Ovary (tissue), 9 donors: ENCODE measurements around the gene NUP50. TPM values are rescaled to one million over a fixed set of nuclear protein-coding genes. Genes with fewer than 3 reads are reported as not detected.
A peak's percentile ranks its signal among the peaks of the same experiment; 100 is the strongest.
"Not testable (repeated sequence)": the region's sequence is repeated elsewhere in the genome, so short reads cannot be mapped to it uniquely, and the experiment has no call there.

Source experiments
- DNase-seq, 5 donors: peaks; one replicate each; pipeline ENCODE4 v3.0.0-alpha.2; 2019 to 2020
- H3K27ac ChIP-seq, 2 donors: fragments of 200-600 bp; one replicate each; pipeline versions ENCODE4 v1.5.1 to v1.8.0; 2019 to 2022
- H3K27me3 ChIP-seq: fragments of 200-600 bp; one replicate; pipeline ENCODE4 v1.8.0; 2022
- H3K36me3 ChIP-seq: fragments of 200-600 bp; sonication (generic); one replicate; pipeline ENCODE4 v1.5.1; 2019
- H3K4me1 ChIP-seq: one replicate; pipeline ENCODE4 v1.8.1; 2013; ENCODE audit warnings: mild to moderate bottlenecking, moderate library complexity; ENCODE audit not compliant: insufficient read depth
- H3K4me3 ChIP-seq: fragments of 200-600 bp; sonication (generic); one replicate; pipeline ENCODE4 v1.5.1; 2017
- H3K9me3 ChIP-seq, 2 donors: fragments of 200-600 bp in 1 of 2; sonication (generic) in 1 of 2; one replicate each; pipeline versions ENCODE4 v1.5.1 to v1.8.1; 2013 to 2019; ENCODE audit warnings: mild to moderate bottlenecking in 1 of 2, moderate library complexity in 1 of 2
- EP300 ChIP-seq: sonication (generic); formaldehyde crosslinking; IDR thresholded peaks from one replicate; pipeline ENCODE4 v1.6.1; 2017; ENCODE audit warnings: antibody characterized with exemption
- POLR2A ChIP-seq: fragments of 450-650 bp; IDR thresholded peaks from one replicate; pipeline ENCODE4 v1.6.1; 2017; ENCODE audit warnings: antibody characterized with exemption, mild to moderate bottlenecking, moderate library complexity
- WGBS, 3 donors: extraction: QIAGEN DNeasy Blood & Tissue Kit in 1 of 3; methylation state at CpG; one replicate each; pipeline versions ENCODE4 v1.1.5 to v1.1.7; 2013 to 2017; 5-methylcytosine and 5-hydroxymethylcytosine counted together
- intact Hi-C, 4 donors: fragments of 100-400 bp; cut with DNase I; formaldehyde crosslinking; loops; one replicate each; pipeline versions ENCODE4 v1.11.0 to v1.15.1; 2022 to 2023
- polyA plus RNA-seq, 2 donors: library from polyadenylated mRNA; stranded (reverse); fragments of 200-250 nt in 1 of 2; fragments of 350-450 nt in 1 of 2; fragmentation: Illumina TruSeq in 1 of 2; extraction: RNeasy Lipid Tissue Mini Kit (QIAGEN cat#74804) in 1 of 2; gene quantifications; one replicate each; pipeline ENCODE4 v1.2.3, GENCODE V29; 2013 to 2014
- total RNA-seq, 7 donors: library from RNA; depleted of rRNA in 2 of 7; stranded (reverse); fragments of >200 nt in 2 of 7; fragmentation: NEBNext Ultra II Directional in 3 of 7; extraction: Animal tissue kit (Norgen Biotek cat#: 25700) in 3 of 7; gene quantifications; one replicate each; pipeline versions ENCODE4 v1.1.0 to v1.2.4, GENCODE V29; 2016 to 2023
- TF ChIP-seq, protein P1 (sequence below), 3 donors: fragments of 450-650 bp in 2 of 3; fragments of 200-600 bp in 1 of 3; IDR thresholded peaks; one replicate each; pipeline versions ENCODE4 v1.5.1 to v1.8.0; 2016 to 2022; ENCODE audit warnings: antibody characterized with exemption in 3 of 3, mild to moderate bottlenecking in 1 of 3
- donor health status: DM: no; HTN: no; CAD: no; lungs with moderate emphysema.
- donor health status: DM: no; HTN: no; CAD: no.
- donor health status: Bipolar disorder and iron deficiency.
- donor health status: DM: yes; HTN: yes; CAD: no.
- donor health status: DM: no; HTN: no; CAD: no.
- donor health status: DM: yes; HTN: yes; CAD: no.

NUP50 gene
- total and polyA plus RNA-seq, 9 donors: 12.4 to 58.6 (median 44.2) TPM

DNA sequence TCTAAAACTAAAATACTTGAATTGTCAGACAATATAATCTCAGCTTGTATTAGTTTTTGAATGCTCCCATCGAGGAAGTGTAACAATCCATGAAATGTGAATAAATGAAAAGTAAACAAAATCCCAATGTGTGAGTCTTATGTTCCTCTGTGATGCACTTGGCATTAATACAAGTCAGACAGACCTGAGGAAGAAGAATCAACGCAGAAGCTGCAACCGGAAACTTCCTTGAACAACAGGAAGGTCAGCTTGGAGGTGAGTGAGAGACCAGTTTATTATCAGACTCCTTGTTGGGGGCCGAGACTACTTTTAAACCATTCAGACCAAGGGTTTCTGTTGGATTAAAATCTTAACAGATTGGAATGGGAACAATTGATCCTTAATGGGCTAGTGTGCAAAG, 24.2 kb downstream of the NUP50 start:
- no peak overlapping the region for H3K4me3 ChIP-seq
- WGBS, 3 donors: 50 to 58% (median 54%) methylated on average over 4 of the region's 4 CpGs
- no peak for DNase-seq
- intact Hi-C loops: no loop called here
- TF ChIP-seq POLR2A: no peak
- H3K27ac ChIP-seq: no peak overlapping the region
- no peaks in the 10 kb centered on the region for H3K9me3 ChIP-seq
- no peaks in the 10 kb centered on the region for H3K36me3 ChIP-seq
- H3K27me3 ChIP-seq: no peaks in the 10 kb centered on the region
- H3K4me1 ChIP-seq: peaks cover 3% of the 10 kb centered on the region

DNA sequence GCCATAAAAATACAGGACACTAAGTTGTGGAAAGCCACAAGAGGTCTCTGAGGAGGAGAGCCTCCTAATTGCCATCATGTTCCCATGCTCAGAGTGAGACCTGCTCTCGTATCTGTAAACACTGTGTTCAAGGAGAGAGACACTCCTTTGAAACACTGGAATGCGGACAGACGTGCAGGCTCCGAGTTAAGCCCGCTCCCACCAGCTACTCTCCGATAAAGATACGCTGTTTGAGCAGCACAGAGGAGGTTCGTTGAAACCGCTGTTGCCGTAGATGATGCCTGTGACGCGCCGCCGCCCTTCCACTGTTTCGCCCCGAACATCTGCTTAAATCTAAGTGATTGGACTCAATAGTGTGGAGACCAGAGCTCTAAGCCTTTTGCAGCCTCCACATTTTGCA, 25.1 kb downstream of the NUP50 start:
- WGBS, 3 donors: 76 to 78% (median 76%) methylated on average over 16 of the region's 16 CpGs
- DNase-seq: no peak
- Histone ChIP-seq H3K27me3 (no peaks in the 10 kb centered on the region), H3K9me3 (no peaks in the 10 kb centered on the region), H3K4me3 (no peak overlapping the region), H3K4me1 (peaks cover 4% of the 10 kb centered on the region), H3K27ac (no peak overlapping the region), H3K36me3 (no peaks in the 10 kb centered on the region)
- intact Hi-C loops: no loop called here
- TF ChIP-seq EP300 (no peak), POLR2A (no peak)
- TF ChIP-seq, protein P1, sequence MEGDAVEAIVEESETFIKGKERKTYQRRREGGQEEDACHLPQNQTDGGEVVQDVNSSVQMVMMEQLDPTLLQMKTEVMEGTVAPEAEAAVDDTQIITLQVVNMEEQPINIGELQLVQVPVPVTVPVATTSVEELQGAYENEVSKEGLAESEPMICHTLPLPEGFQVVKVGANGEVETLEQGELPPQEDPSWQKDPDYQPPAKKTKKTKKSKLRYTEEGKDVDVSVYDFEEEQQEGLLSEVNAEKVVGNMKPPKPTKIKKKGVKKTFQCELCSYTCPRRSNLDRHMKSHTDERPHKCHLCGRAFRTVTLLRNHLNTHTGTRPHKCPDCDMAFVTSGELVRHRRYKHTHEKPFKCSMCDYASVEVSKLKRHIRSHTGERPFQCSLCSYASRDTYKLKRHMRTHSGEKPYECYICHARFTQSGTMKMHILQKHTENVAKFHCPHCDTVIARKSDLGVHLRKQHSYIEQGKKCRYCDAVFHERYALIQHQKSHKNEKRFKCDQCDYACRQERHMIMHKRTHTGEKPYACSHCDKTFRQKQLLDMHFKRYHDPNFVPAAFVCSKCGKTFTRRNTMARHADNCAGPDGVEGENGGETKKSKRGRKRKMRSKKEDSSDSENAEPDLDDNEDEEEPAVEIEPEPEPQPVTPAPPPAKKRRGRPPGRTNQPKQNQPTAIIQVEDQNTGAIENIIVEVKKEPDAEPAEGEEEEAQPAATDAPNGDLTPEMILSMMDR (IDR thresholded peaks at IDR 0.05): no peak

DNA sequence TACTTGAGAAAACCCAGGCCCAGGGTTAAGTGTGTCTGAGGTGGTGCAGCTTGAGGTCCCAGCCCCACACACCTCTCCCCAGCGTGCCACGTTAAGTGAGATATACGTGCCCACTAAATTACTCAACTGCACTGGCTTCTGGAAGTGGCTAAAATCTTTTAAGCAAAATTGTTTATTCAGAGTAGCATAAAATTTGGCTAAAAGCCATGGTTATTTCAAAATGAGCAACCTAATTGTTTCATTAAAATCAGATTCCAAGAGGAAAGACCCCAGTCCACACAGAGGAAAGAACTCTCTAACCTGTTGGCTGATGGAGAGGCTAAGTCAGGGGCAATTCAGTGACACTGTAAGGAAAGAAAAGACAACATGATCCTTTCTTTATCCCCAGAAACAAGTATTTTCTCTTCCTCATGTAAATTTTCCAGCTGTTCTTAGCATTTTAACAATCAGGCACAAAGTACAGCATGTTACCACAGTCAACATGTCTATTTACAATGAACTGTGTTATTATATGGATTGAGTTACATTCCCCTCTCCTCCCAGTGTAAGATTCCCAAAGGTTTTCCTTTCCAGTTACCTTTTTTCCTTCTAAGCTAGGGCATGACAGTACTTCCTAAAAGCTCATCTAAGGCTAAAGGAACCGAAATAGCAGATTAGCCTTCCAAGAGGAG, 26.6 kb downstream of the NUP50 start:
- peaks cover 4% of the 10 kb centered on the region for H3K4me1 ChIP-seq
- intact Hi-C loops: no loop called here
- H3K27ac ChIP-seq: no peak overlapping the region
- H3K27me3 ChIP-seq: no peaks in the 10 kb centered on the region
- TF ChIP-seq POLR2A: no peak
- TF ChIP-seq, protein P1 (IDR thresholded peaks at IDR 0.05): no peak
- no peak for TF ChIP-seq EP300
- H3K4me3 ChIP-seq: no peak overlapping the region
- 77 to 81% (median 77%) methylated on average over 4 of the region's 4 CpGs for WGBS, 3 donors
- H3K9me3 ChIP-seq: no peaks in the 10 kb centered on the region
- no peaks in the 10 kb centered on the region for H3K36me3 ChIP-seq
- no peak for DNase-seq

DNA sequence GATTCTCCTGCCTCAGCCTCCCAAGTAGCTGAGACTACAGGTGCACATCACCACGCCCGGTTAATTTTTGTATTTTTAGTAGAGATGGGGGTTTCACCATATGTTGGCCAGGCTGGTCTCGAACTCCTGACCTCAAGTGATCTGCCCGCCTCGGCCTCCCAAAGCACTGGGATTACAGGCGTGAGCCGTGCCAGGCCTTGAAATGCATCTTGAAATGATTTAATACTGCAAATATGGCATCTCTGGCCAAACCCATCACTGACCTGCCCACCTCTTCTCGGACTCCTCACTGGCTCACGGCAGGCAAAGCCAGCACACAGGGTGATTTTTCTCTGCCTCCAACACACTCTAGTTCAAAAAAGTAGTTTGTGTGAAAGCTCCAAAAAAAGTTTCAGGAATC, 28.0 kb downstream of the NUP50 start:
- WGBS, 3 donors: 75 to 78% (median 76%) methylated on average over 9 of the region's 9 CpGs
- DNase-seq, H3K27ac ChIP-seq, H3K4me1 ChIP-seq, H3K36me3 ChIP-seq, H3K9me3 ChIP-seq, H3K27me3 ChIP-seq, H3K4me3 ChIP-seq, intact Hi-C loops: not testable (repeated sequence)

DNA sequence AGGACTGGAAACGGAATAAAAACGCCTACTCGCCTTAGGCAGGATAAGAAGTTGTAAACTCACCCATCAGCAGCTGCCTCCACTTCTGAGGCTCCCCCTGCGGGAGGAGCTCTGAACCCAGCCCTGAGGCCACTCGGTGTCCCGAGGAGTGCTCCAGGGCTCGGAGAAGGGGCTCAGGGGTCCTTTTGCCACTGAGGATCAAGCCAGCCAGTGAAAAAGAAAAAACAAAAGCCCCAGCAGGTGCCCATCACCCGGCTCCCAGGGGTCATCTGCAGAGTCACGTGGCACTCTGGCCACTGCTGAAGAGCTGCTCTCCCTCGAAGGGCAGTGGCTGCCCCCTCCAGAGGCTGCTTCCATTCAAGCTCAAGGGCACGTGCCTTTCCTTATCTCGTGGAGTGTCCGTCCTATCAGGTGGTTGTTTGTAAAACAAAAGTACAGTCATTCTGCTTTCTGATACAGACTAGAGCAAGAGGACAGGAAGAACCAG, 29.0 kb downstream of the NUP50 start:
- Histone ChIP-seq H3K9me3 (no peaks in the 10 kb centered on the region), H3K27ac (peak overlapping the region in 1 of 2 donors; percentile 46), H3K36me3 (no peaks in the 10 kb centered on the region), H3K4me3 (no peak overlapping the region), H3K27me3 (no peaks in the 10 kb centered on the region), H3K4me1 (peaks cover 4% of the 10 kb centered on the region)
- intact Hi-C loops: no loop called here
- TF ChIP-seq, protein P1 (IDR thresholded peaks at IDR 0.05): no peak
- TF ChIP-seq EP300 (no peak), POLR2A (no peak)
- peak in 2 of 5 donors; percentile 36 to 66 for DNase-seq
- WGBS, 3 donors: 11 to 30% (median 19%) methylated on average over 13 of the region's 13 CpGs
